ENCODE measurements around the gene SCYL3.

DNA sequence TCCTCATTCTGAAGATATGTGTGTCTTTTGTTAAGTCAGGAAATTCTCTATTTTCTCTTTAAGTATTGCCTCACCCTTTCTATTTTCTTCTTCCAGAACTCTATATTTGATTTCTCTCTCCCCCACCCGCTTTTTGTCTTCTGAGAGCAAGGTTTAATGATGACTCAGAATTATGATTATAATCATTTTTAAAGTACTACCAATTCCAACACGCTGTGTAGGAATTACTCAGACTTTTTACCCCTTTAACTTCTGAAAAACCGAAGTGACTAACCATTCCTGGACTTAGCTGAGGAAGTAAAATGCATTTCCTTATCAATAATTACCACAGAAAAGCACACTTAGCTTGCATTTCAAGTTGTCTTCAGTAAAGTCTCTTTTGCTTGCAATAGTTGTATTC, 20.8 kb upstream of the SCYL3 start:
- no peak for TF ChIP-seq POLR2AphosphoS5 (IDR thresholded peaks at IDR 0.05)
- TF ChIP-seq, protein P1, sequence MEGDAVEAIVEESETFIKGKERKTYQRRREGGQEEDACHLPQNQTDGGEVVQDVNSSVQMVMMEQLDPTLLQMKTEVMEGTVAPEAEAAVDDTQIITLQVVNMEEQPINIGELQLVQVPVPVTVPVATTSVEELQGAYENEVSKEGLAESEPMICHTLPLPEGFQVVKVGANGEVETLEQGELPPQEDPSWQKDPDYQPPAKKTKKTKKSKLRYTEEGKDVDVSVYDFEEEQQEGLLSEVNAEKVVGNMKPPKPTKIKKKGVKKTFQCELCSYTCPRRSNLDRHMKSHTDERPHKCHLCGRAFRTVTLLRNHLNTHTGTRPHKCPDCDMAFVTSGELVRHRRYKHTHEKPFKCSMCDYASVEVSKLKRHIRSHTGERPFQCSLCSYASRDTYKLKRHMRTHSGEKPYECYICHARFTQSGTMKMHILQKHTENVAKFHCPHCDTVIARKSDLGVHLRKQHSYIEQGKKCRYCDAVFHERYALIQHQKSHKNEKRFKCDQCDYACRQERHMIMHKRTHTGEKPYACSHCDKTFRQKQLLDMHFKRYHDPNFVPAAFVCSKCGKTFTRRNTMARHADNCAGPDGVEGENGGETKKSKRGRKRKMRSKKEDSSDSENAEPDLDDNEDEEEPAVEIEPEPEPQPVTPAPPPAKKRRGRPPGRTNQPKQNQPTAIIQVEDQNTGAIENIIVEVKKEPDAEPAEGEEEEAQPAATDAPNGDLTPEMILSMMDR (IDR thresholded peaks at IDR 0.05), result no peak
